Astrocyte (in vitro differentiated cells and primary cell): Measurements from ENCODE around the gene RHBDL1. TPM values are rescaled to one million over a fixed set of nuclear protein-coding genes. Genes with fewer than 3 reads are reported as not detected.

ENCODE experiments used
- DNase-seq: peaks from one replicate; pipeline ENCODE4 v3.0.0-alpha.2; 2010; ENCODE audit warnings: low read depth
- FAIRE-seq: peaks from 2 replicates; lab custom pipeline; 2011; peaks lifted over from hg19 to GRCh38; lab: Jason Lieb, UNC
- H2AFZ ChIP-seq: 2 replicates; pipeline ENCODE4 v1.6.0; 2012; ENCODE audit warnings: low read depth, low read length, inconsistent platforms
- H3K27ac ChIP-seq: 2 replicates; pipeline ENCODE4 v1.5.1; 2011; ENCODE audit warnings: low read depth, low read length, inconsistent platforms
- H3K27me3 ChIP-seq: 2 replicates; pipeline ENCODE4 v1.6.0; 2011; ENCODE audit warnings: low read length, inconsistent platforms; ENCODE audit not compliant: insufficient read depth
- H3K36me3 ChIP-seq: 2 replicates; pipeline ENCODE4 v1.5.1; 2011; ENCODE audit warnings: low read length, inconsistent platforms; ENCODE audit not compliant: insufficient read depth
- H3K4me1 ChIP-seq: 2 replicates; pipeline ENCODE4 v1.5.1; 2011; ENCODE audit warnings: low read length, inconsistent platforms; ENCODE audit not compliant: insufficient read depth
- H3K4me2 ChIP-seq: 2 replicates; pipeline ENCODE4 v1.6.0; 2012; ENCODE audit warnings: low read length, inconsistent platforms
- H3K4me3 ChIP-seq: 2 replicates; pipeline ENCODE4 v1.5.1; 2011; ENCODE audit warnings: low read depth, mild to moderate bottlenecking, low read length, inconsistent platforms; ENCODE audit not compliant: insufficient read depth
- H3K79me2 ChIP-seq: 2 replicates; pipeline ENCODE4 v1.6.0; 2012; ENCODE audit warnings: mild to moderate bottlenecking, low read length, inconsistent platforms; ENCODE audit not compliant: insufficient read depth
- H3K9ac ChIP-seq: 2 replicates; pipeline ENCODE4 v1.6.0; 2012; ENCODE audit warnings: mild to moderate bottlenecking, low read length, inconsistent platforms
- H3K9me3 ChIP-seq: 2 replicates; pipeline ENCODE4 v1.5.1; 2012; ENCODE audit warnings: low read depth, mild to moderate bottlenecking, low read length, inconsistent platforms; ENCODE audit not compliant: insufficient read depth
- H4K20me1 ChIP-seq: 2 replicates; pipeline ENCODE4 v1.6.0; 2012; ENCODE audit warnings: low read length, inconsistent platforms; ENCODE audit not compliant: insufficient read depth
- H3K27ac Mint-ChIP-seq: one replicate; pipeline ENCODE4 v1.8.0; 2021; ENCODE audit warnings: mild to moderate bottlenecking, mixed read lengths; ENCODE audit not compliant: unreplicated experiment
- H3K27me3 Mint-ChIP-seq: one replicate; pipeline ENCODE4 v1.8.0; 2021; ENCODE audit warnings: low read depth, mixed read lengths; ENCODE audit not compliant: unreplicated experiment
- H3K36me3 Mint-ChIP-seq: one replicate; pipeline ENCODE4 v1.8.0; 2021; ENCODE audit warnings: low read depth, mixed read lengths; ENCODE audit not compliant: unreplicated experiment
- H3K4me1 Mint-ChIP-seq: one replicate; pipeline ENCODE4 v1.8.0; 2021; ENCODE audit warnings: low read depth, mixed read lengths; ENCODE audit not compliant: unreplicated experiment
- H3K4me3 Mint-ChIP-seq: one replicate; pipeline ENCODE4 v1.8.0; 2021; ENCODE audit warnings: mild to moderate bottlenecking, moderate library complexity, mixed read lengths; ENCODE audit not compliant: unreplicated experiment
- H3K9me3 Mint-ChIP-seq: one replicate; pipeline ENCODE4 v1.8.0; 2021; ENCODE audit warnings: mild to moderate bottlenecking, mixed read lengths; ENCODE audit not compliant: unreplicated experiment
- CTCF ChIP-seq: IDR thresholded peaks from 2 replicates; pipeline ENCODE4 v1.5.1; 2011; ENCODE audit warnings: low read depth, mild to moderate bottlenecking, inconsistent platforms, low read length, moderate library complexity; ENCODE audit not compliant: insufficient read depth
- EZH2 ChIP-seq: IDR thresholded peaks from 2 replicates; pipeline ENCODE4 v1.6.1; 2012; ENCODE audit warnings: mild to moderate bottlenecking, low read length, inconsistent platforms; ENCODE audit not compliant: insufficient read depth
- total RNA-seq: library from RNA; stranded (reverse); gene quantifications from 2 replicates; pipeline ENCODE4 v1.2.1, GENCODE V29; 2021

RHBDL1 gene
- total RNA-seq, 1 donor from 2014 or later: 4.9 TPM

- Mint-ChIP-seq H3K4me3 (no peak overlapping the region), H3K36me3 (no peaks in the 10 kb centered on the region), H3K27me3 (peaks cover 24% of the 10 kb centered on the region), H3K9me3 (peaks cover 3% of the 10 kb centered on the region), H3K4me1 (peaks cover 8% of the 10 kb centered on the region), H3K27ac (no peak overlapping the region)
- Histone ChIP-seq H3K4me2 (no peak overlapping the region), H2AFZ (no peak overlapping the region), H3K79me2 (no peaks in the 10 kb centered on the region), H4K20me1 (peaks cover 15% of the 10 kb centered on the region), H3K9ac (no peak overlapping the region), H3K36me3 (no peaks in the 10 kb centered on the region), H3K27ac (no peak overlapping the region), H3K9me3 (no peaks in the 10 kb centered on the region), H3K4me3 (no peak overlapping the region), H3K4me1 (peaks cover 18% of the 10 kb centered on the region), H3K27me3 (peaks cover 15% of the 10 kb centered on the region)
- FAIRE-seq (no peak), DNase-seq (no peak)
- TF ChIP-seq CTCF (no peak), EZH2 (no peak)
Observed at GRCh38 chr16:708959-709358, 33.5 kb downstream of the RHBDL1 start.

- DNase-seq (peak; percentile 84), FAIRE-seq (no peak)
- Mint-ChIP-seq H3K4me3 (no peak overlapping the region), H3K9me3 (peaks cover 3% of the 10 kb centered on the region), H3K27me3 (peaks cover 23% of the 10 kb centered on the region), H3K27ac (peak overlapping the region; percentile 53), H3K4me1 (peaks cover 8% of the 10 kb centered on the region), H3K36me3 (no peaks in the 10 kb centered on the region)
- H3K27me3 ChIP-seq: peaks cover 15% of the 10 kb centered on the region
- TF ChIP-seq EZH2: no peak
- TF ChIP-seq CTCF: no peak
- peaks cover 6% of the 10 kb centered on the region for H4K20me1 ChIP-seq
- no peak overlapping the region for H3K27ac ChIP-seq
- peaks cover 24% of the 10 kb centered on the region for H3K4me1 ChIP-seq
- H3K36me3 ChIP-seq: no peaks in the 10 kb centered on the region
- no peaks in the 10 kb centered on the region for H3K9me3 ChIP-seq
- peak overlapping the region; percentile 81 for H3K4me2 ChIP-seq
- no peak overlapping the region for H2AFZ ChIP-seq
- no peak overlapping the region for H3K4me3 ChIP-seq
- H3K9ac ChIP-seq: peak overlapping the region; percentile 47
- no peaks in the 10 kb centered on the region for H3K79me2 ChIP-seq
Observed at GRCh38 chr16:709566-710499, 34.4 kb downstream of the RHBDL1 start.
